IMR-90 (cell line): ENCODE measurements around the gene SASH1. TPM values are rescaled to one million over a fixed set of nuclear protein-coding genes. Genes with fewer than 3 reads are reported as not detected.

Source experiments
- ATAC-seq: fragments of 200-7000 bp; cut with Tn5 transposase; 2 replicates; pipeline ENCODE4 v1.9.1; 2020; ENCODE audit warnings: low read depth, mild to moderate bottlenecking, moderate library complexity
- BruUV-seq: library from RNA; stranded (reverse); fragments of 400-500 nt; replicated peaks from 2 replicates; lab custom pipeline; 2021; lab: Mats Ljungman, UMichigan
- CTCF ChIA-PET: fragments of 300-600 bp; formaldehyde crosslinking; extraction: SDS; loops from one replicate; lab custom pipeline; 2021; ENCODE audit warnings: antibody characterized with exemption; lab: Yijun Ruan, JAX
- POLR2A ChIA-PET: fragments of 300-600 bp; sonication (Branson Sonifier 250); formaldehyde crosslinking; loops from one replicate; lab custom pipeline; 2022; ENCODE audit warnings: antibody characterized with exemption; ENCODE audit not compliant: unreplicated experiment; lab: Charles Lee
- DNase-seq: peaks from one replicate; pipeline ENCODE4 v3.0.0; 2013
- H2AFZ ChIP-seq: replicated peaks from 2 replicates; pipeline ENCODE3; 2013; ENCODE audit warnings: low read length, mild to moderate bottlenecking; ENCODE audit not compliant: poor library complexity
- H2AK5ac ChIP-seq: 2 replicates; pipeline ENCODE4 v1.6.1; 2013; ENCODE audit warnings: low read depth, low read length, inconsistent platforms
- H2AK9ac ChIP-seq: replicated peaks from 2 replicates; pipeline ENCODE3; 2013; ENCODE audit warnings: mild to moderate bottlenecking, low read depth, low read length, moderate library complexity; ENCODE audit not compliant: poor library complexity
- H2BK120ac ChIP-seq: 2 replicates; pipeline ENCODE4 v1.6.1; 2013; ENCODE audit warnings: low read depth, low read length, inconsistent platforms
- H2BK15ac ChIP-seq: 3 replicates; pipeline ENCODE4 v1.6.1; 2013; ENCODE audit warnings: low read depth, low read length, inconsistent platforms
- H2BK20ac ChIP-seq: 2 replicates; pipeline ENCODE4 v1.6.1; 2013; ENCODE audit warnings: low read depth, mild to moderate bottlenecking, inconsistent platforms, low read length, moderate library complexity
- H2BK5ac ChIP-seq: 2 replicates; pipeline ENCODE4 v1.6.1; 2013; ENCODE audit warnings: mild to moderate bottlenecking, low read depth, low read length, inconsistent platforms; ENCODE audit not compliant: poor library complexity, severe bottlenecking
- H3K14ac ChIP-seq: replicated peaks from 2 replicates; pipeline ENCODE4 v1.6.1; 2013; ENCODE audit warnings: low read depth, low read length, inconsistent platforms
- H3K18ac ChIP-seq: 2 replicates; pipeline ENCODE4 v1.6.1; 2013; ENCODE audit warnings: low read depth, low read length, control low read depth
- H3K23ac ChIP-seq: 2 replicates; pipeline ENCODE4 v1.6.1; 2013; ENCODE audit warnings: low read depth, low read length, inconsistent platforms
- H3K27ac ChIP-seq: 2 replicates; pipeline ENCODE4 v1.5.1; 2013; ENCODE audit warnings: mild to moderate bottlenecking, control low read depth, low read length; ENCODE audit not compliant: insufficient read depth
- H3K27me3 ChIP-seq: 2 replicates; pipeline ENCODE4 v1.6.1; 2013; ENCODE audit warnings: low read length; ENCODE audit not compliant: control insufficient read depth, insufficient read depth
- H3K36me3 ChIP-seq: 2 replicates; pipeline ENCODE4 v1.6.1; 2013; ENCODE audit warnings: low read length, mixed read lengths; ENCODE audit not compliant: control insufficient read depth, insufficient read depth
- H3K4ac ChIP-seq: 2 replicates; pipeline ENCODE4 v1.6.1; 2013; ENCODE audit warnings: low read depth, low read length, inconsistent platforms
- H3K4me1 ChIP-seq: 2 replicates; pipeline ENCODE4 v1.6.1; 2013; ENCODE audit warnings: low read length, mixed read lengths; ENCODE audit not compliant: control insufficient read depth, insufficient read depth
- H3K4me2 ChIP-seq: 2 replicates; pipeline ENCODE4 v1.6.1; 2013; ENCODE audit warnings: low read depth, mild to moderate bottlenecking, control low read depth, low read length, moderate library complexity
- H3K4me3 ChIP-seq: 2 replicates; pipeline ENCODE4 v1.5.1; 2013; ENCODE audit warnings: low read depth, mild to moderate bottlenecking, control low read depth, low read length, moderate library complexity; ENCODE audit not compliant: insufficient read depth
- H3K56ac ChIP-seq: 2 replicates; pipeline ENCODE4 v1.6.1; 2013; ENCODE audit warnings: low read length, inconsistent platforms; ENCODE audit not compliant: insufficient read depth; ENCODE audit errors: extremely low read depth
- H3K79me1 ChIP-seq, 2 experiments: 2 replicates each; pipeline ENCODE4 v1.6.1; 2013; ENCODE audit warnings: low read length in 2 of 2, inconsistent platforms in 1 of 2, low read depth in 1 of 2
- H3K9ac ChIP-seq: 2 replicates; pipeline ENCODE4 v1.6.1; 2013; ENCODE audit warnings: low read depth, low read length, control low read depth
- H3K9me1 ChIP-seq: 2 replicates; pipeline ENCODE4 v1.6.1; 2013; ENCODE audit warnings: low read length, inconsistent platforms; ENCODE audit not compliant: insufficient read depth
- H3K9me3 ChIP-seq: 2 replicates; pipeline ENCODE4 v1.6.1; 2013; ENCODE audit warnings: low read length; ENCODE audit not compliant: control insufficient read depth, insufficient read depth
- H4K20me1 ChIP-seq: 2 replicates; pipeline ENCODE4 v1.6.1; 2013; ENCODE audit warnings: low read length, inconsistent platforms; ENCODE audit not compliant: insufficient read depth
- H4K5ac ChIP-seq: 2 replicates; pipeline ENCODE4 v1.6.1; 2013; ENCODE audit warnings: mild to moderate bottlenecking, low read depth, low read length, control low read depth
- H4K8ac ChIP-seq, 2 experiments: 2 replicates each; pipeline ENCODE4 v1.6.1; 2013; ENCODE audit warnings: low read depth in 2 of 2, low read length in 2 of 2, control low read depth in 1 of 2, inconsistent platforms in 1 of 2
- H4K91ac ChIP-seq: 2 replicates; pipeline ENCODE4 v1.6.1; 2013; ENCODE audit warnings: low read depth, low read length, inconsistent platforms; ENCODE audit not compliant: insufficient read depth
- RCOR1 ChIP-seq: IDR thresholded peaks from 2 replicates; pipeline ENCODE4 v1.6.1; 2012; ENCODE audit warnings: mild to moderate bottlenecking, low read length, improper control_type of control experiment; ENCODE audit not compliant: insufficient replicate concordance
- WGBS, 2 experiments: methylation state at CpG; one replicate each; pipeline versions ENCODE4 v1.1.5 to v1.1.7; 2013; ENCODE audit warnings: missing lambda C conversion rate in 2 of 2; ENCODE audit not compliant: insufficient read length in 1 of 2; ENCODE audit errors: extremely low coverage in 2 of 2; 5-methylcytosine and 5-hydroxymethylcytosine counted together
- dilution Hi-C: fragments of 300-500 bp; cut with HindIII; formaldehyde crosslinking; loops from one replicate; pipeline ENCODE4 v1.14.3; 2018; ENCODE audit warnings: low sequenced_read_pairs; ENCODE audit not compliant: unreplicated experiment
- in situ Hi-C: fragments of 300-500 bp; cut with MboI; formaldehyde crosslinking; loops from 3 replicates; pipeline ENCODE4 v1.14.3; 2019; ENCODE audit warnings: low sequenced_read_pairs, inconsistent platforms, mixed read lengths
- intact Hi-C: fragments of 100-400 bp; cut with micrococcal nuclease; formaldehyde crosslinking; loops from 2 replicates; pipeline ENCODE4 v1.10.0; 2022
- polyA plus RNA-seq, 3 experiments: library from polyadenylated mRNA; depleted of rRNA; stranded (reverse); fragments of >200 nt; gene quantifications; 2 replicates each; pipeline ENCODE4 v1.2.3, GENCODE V29; 2012; ENCODE audit warnings: low replicate concordance in 1 of 3
- total RNA-seq: library from RNA; depleted of rRNA; stranded (reverse); fragments of >200 nt; gene quantifications from 2 replicates; pipeline ENCODE4 v1.2.3, GENCODE V29; 2012

SASH1 gene
- total and polyA plus RNA-seq, 2 of the 4 experiments (the other 2 are of a cell fraction): 11.6 to 16.5 TPM

DNA sequence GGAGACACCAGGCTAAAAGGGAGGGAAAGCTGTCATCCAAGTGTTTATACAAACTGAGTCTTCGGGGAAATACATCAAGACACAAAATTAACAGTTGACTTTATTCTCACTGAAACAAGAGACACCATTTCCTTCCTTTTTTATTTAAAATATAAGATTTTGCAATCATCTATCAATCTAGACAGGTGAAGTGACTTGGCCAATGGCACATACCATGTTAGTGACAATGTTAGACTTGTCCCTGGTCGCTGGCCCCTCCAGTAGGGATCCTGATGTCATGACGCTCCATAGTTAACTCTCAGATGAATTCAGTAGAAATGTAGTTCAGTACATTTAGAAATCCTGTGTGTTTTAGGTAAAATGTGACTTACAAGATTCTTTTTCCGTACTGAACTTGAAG, 2.9 kb downstream of the SASH1 start:
- no peak overlapping the region for H4K8ac ChIP-seq
- H3K27ac ChIP-seq: no peak overlapping the region
- no peaks in the 10 kb centered on the region for H4K20me1 ChIP-seq
- H4K91ac ChIP-seq: no peak overlapping the region
- H2BK5ac ChIP-seq: no peak overlapping the region
- H3K36me3 ChIP-seq: no peaks in the 10 kb centered on the region; the same call in 1 of the 2 replicates
- H2BK15ac ChIP-seq: no peak overlapping the region
- ATAC-seq (no peak), DNase-seq (no peak)
- H3K9me1 ChIP-seq: peaks cover 4% of the 10 kb centered on the region; the same call in 1 of the 2 replicates
- no peak overlapping the region for H2BK120ac ChIP-seq
- H3K23ac ChIP-seq: peak overlapping the region; percentile 5
- peaks cover 4% of the 10 kb centered on the region; the same call in 1 of the 2 replicates for H3K4me1 ChIP-seq
- intact Hi-C loops: no loop called here
- peak overlapping the region; percentile 25; the same call in 1 of the 2 replicates for H2AK5ac ChIP-seq
- no TSS peak for BruUV-seq
- ChIA-PET POLR2A (no interaction called here), CTCF (no interaction called here)
- no peak overlapping the region for H3K9ac ChIP-seq
- dilution Hi-C loops: no loop called here
- H3K4me2 ChIP-seq: no peak overlapping the region
- H3K14ac ChIP-seq: no peak overlapping the region
- in situ Hi-C loops: no loop called here
- no CpG with 5 or more reads among the region's 4 CpGs for WGBS, 2 experiments
- TF ChIP-seq RCOR1: no peak
- no peaks in the 10 kb centered on the region for H3K27me3 ChIP-seq
- no peak overlapping the region for H3K56ac ChIP-seq
- no peak overlapping the region for H2AFZ ChIP-seq
- H2AK9ac ChIP-seq: no peak overlapping the region
- no peak overlapping the region for H3K18ac ChIP-seq
- 0 out of 2 replicates have a peak overlapping the region, but pooled peaks have one; percentile 36 for H2BK20ac ChIP-seq
- no peak overlapping the region for H3K4me3 ChIP-seq
- H3K79me1 ChIP-seq: peaks cover 24 to 80% of the 10 kb centered on the region in 2 experiments; a peak in 3 of 4 replicates
- H4K5ac ChIP-seq: no peak overlapping the region
- H3K9me3 ChIP-seq: no peaks in the 10 kb centered on the region
- H3K4ac ChIP-seq: no peak overlapping the region; the same call in 1 of the 2 replicates
